SKM-1 treated with dmso at 0.1 percent for 144 hours (cell line): ENCODE results near the gene MLPH.
A peak's percentile ranks its signal among the peaks of the same experiment; 100 is the strongest.

Source experiments
- DNase-seq: peaks from one replicate; lab custom pipeline; 2025; ENCODE audit not compliant: unreplicated experiment; lab: John Stamatoyannopoulos, UW

MLPH gene

DNA sequence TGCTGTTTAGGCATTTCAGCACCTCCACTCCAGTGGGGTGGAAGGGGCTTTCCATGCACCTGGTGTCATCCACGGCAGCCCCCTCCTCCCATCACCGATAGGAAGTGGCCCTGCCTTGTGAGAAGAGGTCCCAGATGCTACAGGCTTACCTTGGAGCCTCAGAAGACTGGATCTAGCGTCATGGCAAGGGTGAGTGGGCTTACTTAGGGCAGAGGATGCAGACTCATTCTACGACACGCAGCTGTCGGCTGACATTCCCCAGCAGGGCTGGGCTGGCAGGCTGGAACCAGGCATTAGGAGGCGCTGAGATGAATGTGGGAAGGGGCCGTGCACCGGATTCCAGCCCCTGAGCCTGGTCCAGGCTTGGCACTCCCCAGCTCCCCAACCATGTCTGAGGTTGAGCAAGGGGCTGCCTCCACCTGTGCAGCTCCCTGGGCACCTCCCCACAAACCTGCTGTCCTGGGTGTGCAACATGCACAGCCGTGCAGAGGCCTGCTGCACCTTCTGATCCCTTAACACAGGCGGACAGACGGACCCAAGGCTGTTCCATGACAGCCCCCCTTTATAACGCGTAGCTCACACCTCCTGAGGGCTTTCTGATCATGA, 77.6 kb downstream of the MLPH start:
- no peak for DNase-seq

DNA sequence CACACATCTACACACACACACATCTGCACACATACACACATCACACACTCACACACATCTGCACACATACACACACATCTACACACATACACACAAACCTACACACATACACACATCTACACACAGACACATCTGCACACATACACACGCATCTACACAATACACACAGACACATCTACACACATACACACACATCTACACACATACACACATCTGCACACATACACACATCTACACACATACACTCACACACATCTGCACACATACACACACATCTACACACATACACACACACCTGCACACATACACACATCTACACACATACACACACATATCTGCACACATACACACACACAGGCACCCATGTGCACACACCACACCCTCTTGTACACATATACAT, 78.9 kb downstream of the MLPH start:
- no peak for DNase-seq

DNA sequence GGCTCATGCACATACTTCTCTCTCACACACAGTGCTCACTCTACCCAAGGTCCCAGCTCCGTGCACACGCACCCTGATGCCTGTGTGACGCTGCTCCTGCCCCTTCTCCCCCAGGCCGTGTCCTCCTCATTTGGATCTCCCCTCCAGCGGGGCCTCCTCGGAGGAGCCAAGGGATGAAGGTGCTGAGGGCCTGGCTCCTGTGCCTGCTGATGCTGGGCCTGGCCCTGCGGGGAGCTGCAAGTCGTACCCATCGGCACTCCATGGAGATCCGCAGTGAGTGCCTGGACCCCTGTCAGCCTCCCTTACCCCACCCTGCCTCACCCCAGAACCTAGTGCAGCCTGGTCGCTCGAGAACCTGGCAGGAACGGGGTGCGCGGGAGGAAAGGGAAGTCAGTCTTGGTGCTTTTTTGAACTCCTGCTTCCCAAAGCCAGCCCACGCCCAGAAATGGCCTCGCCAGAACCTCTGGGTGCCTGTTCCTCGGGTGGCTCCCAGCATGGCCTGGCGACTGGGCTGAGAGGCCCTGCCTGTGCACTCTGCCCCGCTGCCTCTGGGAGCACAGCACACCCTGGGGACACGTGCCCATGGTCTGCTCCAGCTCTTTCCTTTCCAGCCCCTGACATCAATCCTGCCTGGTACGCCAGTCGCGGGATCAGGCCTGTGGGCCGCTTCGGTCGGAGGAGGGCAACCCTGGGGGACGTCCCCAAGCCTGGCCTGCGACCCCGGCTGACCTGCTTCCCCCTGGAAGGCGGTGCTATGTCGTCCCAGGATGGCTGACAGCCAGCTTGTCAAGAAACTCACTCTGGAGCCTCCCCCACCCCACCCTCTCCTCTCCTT, 79.6 kb downstream of the MLPH start, which contains the start of gene PRLH:
Gene PRLH, plus strand, starts transcription at position 174 of the 835 bp plus-strand sequence. Its CDS starts 0 bp downstream, at position 174.
- no peak for DNase-seq

DNA sequence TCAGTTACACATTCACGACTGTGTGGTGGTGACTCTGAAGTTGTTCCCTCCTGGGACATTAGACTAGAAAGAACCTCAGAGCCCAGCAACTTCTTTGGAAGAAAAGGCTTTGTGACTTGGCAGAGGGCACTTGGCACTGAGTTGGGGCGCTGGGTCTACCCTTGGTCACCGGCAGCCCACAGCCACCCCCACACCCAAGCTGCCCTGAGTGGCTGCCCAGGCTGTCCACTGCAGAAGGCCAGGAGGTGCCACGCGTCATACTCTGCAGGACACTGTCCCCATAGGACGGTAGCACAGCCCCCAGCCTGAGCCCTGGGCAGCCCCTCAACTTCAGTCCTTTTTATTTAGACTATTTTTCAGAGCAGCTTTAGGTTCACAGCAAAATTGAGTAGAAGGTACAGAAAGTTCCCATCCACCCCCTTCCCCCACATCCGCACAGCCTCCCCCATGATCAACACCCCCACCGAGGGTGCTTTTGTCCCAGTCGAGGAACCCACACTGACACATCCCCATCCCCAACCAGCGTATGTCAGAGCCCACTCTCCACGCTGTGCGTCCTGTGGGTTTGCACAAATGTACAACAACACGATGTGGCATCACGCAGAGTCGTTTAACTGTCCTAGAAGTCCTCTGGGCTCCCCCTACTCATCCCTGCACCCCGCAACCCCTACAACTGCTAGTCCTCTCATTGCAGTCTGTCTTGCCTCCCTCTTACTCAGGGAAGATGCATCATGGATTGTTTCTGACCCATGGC, 80.4 kb downstream of the MLPH start:
- DNase-seq, result no peak

DNA sequence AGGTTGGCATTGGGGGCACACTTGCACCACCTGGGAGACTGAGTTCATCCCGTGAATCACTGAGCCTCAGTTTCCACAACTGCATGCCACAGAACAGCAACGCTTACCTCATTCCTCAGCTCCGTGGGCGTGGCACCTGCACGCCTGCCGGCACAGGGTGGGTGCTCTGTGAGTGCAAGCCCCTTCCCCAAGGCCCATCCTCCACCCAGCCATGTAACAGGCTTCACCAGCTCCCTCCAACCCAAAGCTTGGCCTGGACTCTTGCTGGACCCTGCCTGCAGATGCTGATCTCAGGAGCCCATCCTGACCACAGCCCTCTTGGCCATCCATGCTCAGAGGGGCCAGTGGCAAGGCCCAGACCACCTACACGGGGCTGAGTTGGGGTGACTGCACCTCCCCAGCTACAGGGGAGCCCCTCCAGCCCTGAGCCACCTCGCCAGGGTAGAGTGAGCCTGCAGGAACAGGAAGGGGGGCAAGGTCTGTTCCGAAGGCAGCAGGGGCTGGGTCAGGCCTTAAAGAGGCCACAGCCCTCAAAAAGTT, 81.1 kb downstream of the MLPH start:
- no peak for DNase-seq

DNA sequence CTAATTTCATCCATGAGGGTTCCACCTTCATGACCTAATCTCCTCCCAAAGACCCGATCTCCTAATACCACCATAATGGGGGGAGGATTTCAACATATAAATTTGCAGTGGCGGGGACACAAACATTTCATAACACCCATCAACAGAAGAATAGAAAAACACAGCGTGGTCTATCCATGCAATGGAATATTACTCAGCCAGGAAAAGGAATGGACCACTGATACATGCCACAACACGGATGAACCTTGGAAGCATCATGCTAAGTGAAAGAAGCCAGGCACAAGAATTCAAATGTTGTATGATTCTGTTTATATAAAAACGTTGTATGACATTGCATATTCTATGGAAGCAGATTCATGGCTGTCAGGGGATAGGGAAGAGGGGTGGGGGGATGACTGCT, 82.0 kb downstream of the MLPH start:
- DNase-seq, result no peak

DNA sequence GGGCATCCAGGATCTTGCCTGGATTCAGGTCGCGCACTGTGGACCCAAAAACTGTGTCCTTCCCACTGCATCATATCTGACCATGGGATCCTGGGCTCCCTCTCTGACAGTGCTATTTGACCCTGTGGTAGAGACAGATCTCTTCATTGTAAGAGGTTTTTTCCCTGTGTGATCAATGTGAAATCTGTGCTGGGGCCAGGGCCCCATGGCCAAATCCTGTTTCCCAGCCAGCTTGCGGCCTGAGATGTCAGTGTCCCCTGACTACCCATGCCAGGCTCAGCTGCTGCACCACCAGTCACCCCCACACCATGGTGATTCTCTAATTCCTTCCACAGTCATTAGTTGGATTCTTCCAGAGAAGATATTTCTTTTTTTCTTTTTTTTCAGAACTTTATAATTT, 82.8 kb downstream of the MLPH start:
- DNase-seq, result no peak

DNA sequence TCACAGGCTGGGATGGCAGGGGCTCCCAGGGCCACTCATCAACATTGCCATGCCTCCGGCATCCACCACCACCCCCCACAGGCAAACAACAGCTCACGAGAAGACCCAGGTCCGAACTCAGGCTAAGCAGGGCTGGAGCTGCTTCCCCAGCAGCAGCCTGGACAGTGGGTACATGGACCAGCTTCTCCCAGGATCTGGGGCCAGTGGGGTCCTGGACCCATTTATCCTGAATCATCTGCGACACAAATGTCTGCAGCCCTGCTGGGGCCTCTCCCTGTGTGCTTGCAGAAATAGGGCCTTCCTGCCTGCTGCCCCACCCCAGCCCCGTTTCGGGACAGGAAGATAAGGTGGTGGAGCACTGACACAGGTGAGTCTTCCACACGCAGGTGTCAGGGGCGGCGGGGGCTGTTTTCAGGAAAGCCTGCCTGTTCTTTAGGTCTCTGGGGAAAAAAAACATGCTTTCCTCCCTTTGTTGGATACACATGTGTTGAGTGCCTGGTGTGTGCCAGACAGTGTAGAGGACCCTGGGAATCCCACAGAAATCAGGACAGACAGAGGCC, 83.8 kb downstream of the MLPH start:
- no peak for DNase-seq

DNA sequence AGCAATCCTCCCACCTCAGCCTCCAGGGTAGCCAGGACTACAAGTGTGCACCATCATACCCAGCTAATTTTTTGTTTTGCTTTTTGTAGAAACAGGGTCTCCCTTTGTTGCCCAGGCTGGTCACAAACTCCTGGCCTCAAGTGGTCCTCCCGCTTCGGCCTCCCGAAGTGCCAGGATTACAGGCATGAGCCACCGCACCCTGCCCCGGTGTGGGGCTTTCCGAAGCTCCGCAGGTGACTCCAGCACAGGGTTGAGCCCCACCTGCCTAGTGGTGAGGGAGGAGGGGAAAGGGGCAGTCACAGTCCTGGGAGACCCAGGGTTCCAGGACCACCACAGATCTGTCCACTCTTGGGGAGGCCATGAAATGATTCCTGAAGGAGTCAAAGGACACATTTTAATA, 84.5 kb downstream of the MLPH start:
- DNase-seq, result no peak

DNA sequence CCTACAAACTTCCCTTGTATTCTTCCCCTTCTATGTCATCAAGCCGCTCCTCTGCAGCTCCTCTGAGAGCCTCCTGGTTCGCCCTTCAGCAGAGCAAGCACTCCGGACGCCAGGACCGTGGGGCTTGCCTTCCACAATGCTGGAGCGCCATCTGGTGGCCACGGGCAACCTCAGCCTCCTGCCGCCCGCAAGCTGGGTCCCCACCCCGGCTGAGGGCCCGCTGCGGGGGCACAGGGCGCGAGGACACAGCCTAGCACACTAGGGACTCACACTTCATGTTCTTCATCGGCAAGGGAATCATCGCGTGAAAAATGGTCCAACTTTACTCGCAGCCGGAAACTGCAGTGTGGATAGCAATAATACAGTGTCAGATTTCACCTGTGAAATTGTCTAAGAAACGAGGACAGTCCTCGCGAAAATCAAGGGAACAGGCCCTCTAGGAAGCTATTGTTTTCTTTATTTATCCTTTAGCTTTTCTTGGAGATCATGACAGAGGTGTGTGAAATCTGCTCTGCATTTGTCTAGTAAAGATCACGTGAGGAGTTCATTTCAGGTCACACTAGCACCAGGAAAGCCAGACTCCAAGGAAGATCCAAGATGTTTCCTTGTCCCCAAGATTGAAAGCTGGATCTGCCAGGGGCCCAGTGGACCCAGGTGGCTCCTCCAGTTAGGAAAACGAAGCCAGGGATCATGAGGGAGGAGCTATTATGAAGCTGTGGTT, 85.1 kb downstream of the MLPH start:
- DNase-seq, result peak; percentile 86

DNA sequence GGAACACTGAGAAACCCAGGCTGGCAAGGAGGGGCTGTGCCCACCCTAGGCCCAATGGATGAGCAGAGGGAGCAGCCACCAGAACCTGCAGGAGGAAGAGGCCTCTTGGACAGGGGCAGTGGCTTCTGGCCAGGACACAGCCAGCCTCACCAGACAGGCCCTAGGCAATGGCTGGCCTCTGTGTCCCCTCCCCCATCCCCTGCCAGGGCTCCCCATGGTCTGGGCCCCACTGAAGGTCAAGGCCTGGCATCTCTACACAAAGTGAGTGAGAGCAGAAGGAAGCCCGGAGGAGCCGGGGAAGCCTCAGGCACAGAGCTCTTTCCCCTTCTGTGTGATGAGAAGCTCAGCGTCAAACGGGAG, 85.7 kb downstream of the MLPH start:
- DNase-seq, result no peak

DNA sequence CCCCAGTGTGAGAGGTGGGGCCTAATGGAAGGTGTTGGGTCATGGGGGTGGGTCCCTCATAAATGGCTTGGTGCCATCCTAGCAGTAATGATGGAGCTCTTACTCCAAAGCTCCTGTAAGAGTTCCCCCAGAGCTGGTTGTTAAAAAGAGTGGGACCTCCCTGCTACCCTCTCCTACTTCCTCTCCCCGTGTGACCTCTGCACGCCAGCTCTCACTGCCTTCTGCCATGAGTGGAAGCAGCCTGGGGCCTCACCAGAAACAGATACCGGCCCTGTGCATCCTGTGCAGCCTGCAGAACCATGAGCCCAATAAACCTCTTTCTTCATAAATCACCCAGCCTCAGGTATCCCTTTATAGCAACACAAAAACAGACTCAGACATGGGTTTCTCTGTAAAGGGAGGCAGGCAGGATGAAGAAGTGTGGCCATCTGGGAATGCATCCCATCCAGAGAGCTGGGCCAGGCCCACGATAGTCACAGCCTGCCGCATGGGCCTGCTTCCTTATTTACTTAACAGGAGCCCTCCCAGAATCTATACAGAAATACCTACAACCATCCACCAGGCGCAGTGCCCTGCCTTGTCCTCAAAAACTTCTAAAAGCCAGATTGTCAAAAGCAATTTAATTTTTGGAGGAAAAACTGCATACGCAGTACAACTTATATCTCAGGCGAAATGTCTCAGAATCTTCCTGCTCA, 86.8 kb downstream of the MLPH start:
- DNase-seq, result no peak

DNA sequence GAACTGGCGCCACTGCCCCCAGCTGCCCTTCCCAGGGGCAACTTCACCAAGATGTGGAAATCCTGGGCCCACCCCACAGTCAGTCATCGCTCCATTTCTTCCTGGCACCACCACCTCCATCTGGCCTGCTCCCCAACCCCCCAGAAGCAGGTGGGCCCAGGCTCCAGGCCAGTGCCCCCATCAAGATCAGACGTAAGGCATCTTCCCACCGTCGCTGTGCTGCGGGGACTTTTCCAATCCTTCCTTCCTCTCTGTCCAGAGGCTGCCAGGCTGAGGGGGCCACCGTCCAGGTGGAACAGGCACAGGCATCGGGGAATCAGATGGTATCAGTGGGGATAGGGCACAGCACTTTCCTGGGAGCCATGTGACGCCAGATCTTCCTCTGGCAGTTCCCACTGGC, 87.4 kb downstream of the MLPH start:
- DNase-seq, result no peak

DNA sequence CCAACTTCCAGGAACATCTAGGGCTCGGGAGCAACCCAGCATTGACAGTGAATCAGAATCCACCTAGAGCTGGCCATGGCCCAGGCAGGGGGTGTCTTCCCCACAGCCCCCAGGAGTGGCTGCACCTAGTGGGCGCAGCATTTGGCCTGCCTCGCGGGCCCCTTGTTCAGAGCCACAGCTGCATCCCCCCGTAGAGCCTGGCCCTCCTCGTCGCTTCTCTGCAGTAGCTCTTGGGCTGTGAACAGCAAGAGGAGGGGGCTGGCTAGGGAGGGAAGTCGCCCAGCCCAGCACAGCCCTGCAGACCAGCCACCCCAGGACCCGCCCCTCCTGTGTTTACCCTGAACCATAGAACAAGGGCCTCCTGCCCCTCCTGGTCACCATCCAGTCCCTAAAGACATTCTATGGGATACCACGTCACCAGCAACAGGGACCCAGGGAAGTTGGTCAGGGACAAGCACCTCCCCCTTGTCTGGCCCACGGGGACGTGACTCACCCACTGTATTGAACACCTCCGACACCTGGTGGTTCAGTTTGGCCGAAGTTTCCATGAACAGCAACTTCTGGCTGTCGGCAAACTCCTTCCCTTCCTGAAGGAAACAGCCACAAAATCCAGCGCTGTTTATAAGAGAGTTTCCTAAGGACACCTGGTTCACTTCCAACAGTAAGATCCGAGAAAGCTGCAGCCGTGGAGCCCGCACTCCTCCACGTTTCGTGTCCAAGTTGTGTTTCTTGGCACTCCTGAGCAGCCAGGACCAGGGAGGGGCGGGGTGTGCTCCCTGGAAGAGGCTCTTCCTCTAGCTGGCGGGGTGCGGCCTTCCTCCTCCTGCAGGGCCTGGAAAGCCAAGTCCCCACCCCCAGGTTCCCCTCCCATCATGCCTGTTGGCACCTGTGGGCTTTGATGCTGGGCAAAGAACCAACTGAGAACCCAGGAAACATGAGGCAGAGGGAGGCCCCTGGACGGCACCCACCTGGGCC, 88.1 kb downstream of the MLPH start:
- DNase-seq, result no peak

DNA sequence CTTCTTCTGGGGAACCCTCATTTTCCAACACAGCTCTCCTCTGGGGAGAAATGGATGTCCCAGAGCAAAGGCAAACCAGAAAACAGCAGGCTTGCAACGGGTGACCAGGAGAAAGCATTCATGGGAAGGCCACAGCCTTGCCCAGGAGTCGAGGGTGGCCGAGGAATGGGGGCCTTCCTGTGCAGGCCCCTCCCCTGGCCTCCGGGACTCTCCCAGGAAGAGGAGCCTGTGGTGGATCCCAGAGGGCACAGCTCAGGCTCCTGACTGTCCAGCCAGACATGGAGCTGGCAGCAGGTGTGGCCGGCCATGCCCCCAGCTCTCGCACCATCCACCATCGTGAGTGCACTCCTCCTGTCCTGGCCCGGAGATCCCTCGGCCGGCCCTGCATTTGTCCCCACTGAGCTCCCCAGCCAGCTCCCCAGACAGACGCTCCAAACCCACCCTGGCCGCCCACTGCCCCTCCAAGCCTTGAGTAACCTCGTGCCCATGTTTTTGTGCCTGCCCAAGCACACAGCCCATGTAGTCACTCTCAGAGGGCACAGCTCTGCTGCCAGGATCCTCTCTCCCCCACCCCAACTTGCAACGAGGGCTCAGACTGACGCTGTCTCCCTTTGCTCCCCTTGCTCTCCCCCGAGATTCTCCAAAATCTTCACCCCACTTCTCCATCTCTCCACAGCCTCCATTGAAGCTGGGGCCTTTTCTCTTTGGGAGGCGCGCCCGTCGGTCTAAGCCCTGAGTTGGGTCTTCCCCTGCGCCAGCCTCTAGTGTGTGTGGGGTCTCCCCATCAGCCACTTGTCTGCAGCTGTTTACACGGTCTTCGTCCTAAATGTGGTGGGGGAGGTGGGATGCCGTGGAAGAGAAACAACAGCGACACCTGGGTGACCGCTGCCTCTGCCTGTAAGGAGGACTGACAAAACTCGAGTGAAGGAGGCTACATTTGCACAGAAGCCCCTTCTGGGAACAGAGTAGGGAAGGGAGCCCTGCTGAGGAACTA, 89.1 kb downstream of the MLPH start:
- no peak for DNase-seq

DNA sequence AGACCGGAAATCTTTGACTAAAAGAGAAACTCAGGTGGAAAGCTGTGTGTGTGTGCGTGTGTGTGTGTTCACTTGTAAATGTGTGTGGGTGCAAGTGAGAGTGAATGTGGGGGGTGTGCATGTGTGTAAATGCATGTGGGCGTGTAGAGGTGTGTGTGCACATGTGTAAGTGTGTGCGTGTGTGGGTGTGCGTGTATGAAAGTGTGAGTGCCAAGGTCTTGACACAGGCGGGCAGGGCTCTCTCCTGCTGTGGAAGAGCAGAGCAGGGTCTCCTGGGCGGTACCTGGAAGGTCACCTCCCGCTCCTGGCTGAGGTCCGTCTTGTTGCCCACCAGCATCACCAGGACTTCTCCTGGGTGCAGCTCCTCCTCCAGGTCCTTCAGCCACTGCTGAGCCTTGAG, 89.9 kb downstream of the MLPH start:
- no peak for DNase-seq

DNA sequence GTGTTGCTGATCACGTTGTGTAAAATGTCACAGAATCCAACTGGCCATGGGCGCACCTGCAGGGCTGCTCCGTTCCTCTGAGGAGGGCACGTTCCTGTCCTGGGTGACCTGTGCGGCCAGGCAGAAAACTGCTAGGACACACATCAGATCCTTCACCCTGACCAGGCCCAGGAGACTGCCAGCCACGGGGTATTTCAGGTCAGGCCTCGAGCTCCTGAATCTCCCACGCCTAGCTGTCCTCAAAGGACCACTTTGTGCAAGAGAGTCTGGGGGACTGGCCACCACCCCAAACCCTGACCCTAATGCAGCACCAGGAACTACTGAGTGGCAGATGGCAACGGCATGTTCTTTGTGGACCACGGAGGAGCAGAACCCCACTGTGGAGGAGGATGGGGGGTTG, 90.4 kb downstream of the MLPH start:
- no peak for DNase-seq
